ENCODE measurements around the gene FBXO24.
A peak's percentile ranks its signal among the peaks of the same experiment; 100 is the strongest.

FBXO24 gene

GRCh38 chr7:100604028-100604975, 18.2 kb downstream of the FBXO24 start:
- DNase-seq (ENCODE audit: low spot score): peak; percentile 81
- Histone ChIP-seq H3K4me1 (ENCODE audit: insufficient read depth, poor library complexity, severe bottlenecking) (no peaks in the 10 kb centered on the region), H3K9me3 (ENCODE audit: severe bottlenecking) (no peaks in the 10 kb centered on the region), H3K27ac (ENCODE audit: poor library complexity, severe bottlenecking) (peak overlapping the region; percentile 22), H3K27me3 (ENCODE audit: insufficient read depth, poor library complexity, severe bottlenecking) (no peaks in the 10 kb centered on the region), H3K4me3 (ENCODE audit: severe bottlenecking) (peak overlapping the region; percentile 52), H3K36me3 (ENCODE audit: low read depth) (no peaks in the 10 kb centered on the region)
- TF ChIP-seq CTCF (IDR thresholded peaks at IDR 0.05; ENCODE audit: poor library complexity, severe bottlenecking): peak; percentile 77
- ATAC-seq (ENCODE audit: low read depth): peak; percentile 76

- ATAC-seq (ENCODE audit: low read depth) (peak; percentile 31), DNase-seq (ENCODE audit: low spot score) (no peak)
- H3K27me3 ChIP-seq (ENCODE audit: insufficient read depth, poor library complexity, severe bottlenecking): no peaks in the 10 kb centered on the region
- H3K9me3 ChIP-seq (ENCODE audit: severe bottlenecking): no peaks in the 10 kb centered on the region
- peak; percentile 2 for TF ChIP-seq CTCF (IDR thresholded peaks at IDR 0.05; ENCODE audit: poor library complexity, severe bottlenecking)
- peak overlapping the region; percentile 52 for H3K4me3 ChIP-seq (ENCODE audit: severe bottlenecking)
- no peaks in the 10 kb centered on the region for H3K36me3 ChIP-seq (ENCODE audit: low read depth)
- H3K27ac ChIP-seq (ENCODE audit: poor library complexity, severe bottlenecking): peak overlapping the region; percentile 22
- no peaks in the 10 kb centered on the region for H3K4me1 ChIP-seq (ENCODE audit: insufficient read depth, poor library complexity, severe bottlenecking)
Observed at GRCh38 chr7:100604976-100605911, 19.1 kb downstream of the FBXO24 start.

DNA sequence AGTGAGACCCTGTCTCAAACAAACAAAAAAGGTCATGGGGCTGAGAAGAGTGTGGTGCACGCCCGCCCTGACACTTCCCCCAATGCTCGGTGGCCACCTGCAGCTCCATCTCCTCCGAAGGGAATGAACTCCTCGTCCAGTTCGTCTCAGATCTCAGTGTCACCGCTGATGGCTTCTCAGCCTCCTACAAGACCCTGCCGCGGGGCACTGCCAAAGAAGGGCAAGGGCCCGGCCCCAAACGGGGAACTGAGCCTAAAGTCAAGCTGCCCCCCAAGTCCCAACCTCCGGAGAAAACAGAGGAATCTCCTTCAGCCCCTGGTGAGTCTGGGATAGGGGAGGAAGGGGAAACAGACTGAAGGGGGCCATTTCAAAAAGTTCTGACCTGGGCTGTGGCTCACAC, 20.2 kb downstream of the FBXO24 start:
- no peak for ATAC-seq (ENCODE audit: low read depth)
- Histone ChIP-seq H3K4me1 (ENCODE audit: insufficient read depth, poor library complexity, severe bottlenecking) (no peaks in the 10 kb centered on the region), H3K27ac (ENCODE audit: poor library complexity, severe bottlenecking) (no peak overlapping the region), H3K27me3 (ENCODE audit: insufficient read depth, poor library complexity, severe bottlenecking) (no peaks in the 10 kb centered on the region), H3K36me3 (ENCODE audit: low read depth) (no peaks in the 10 kb centered on the region), H3K4me3 (ENCODE audit: severe bottlenecking) (no peak overlapping the region), H3K9me3 (ENCODE audit: severe bottlenecking) (no peaks in the 10 kb centered on the region)
- DNase-seq (ENCODE audit: low spot score): no peak
- no peak for TF ChIP-seq CTCF (IDR thresholded peaks at IDR 0.05; ENCODE audit: poor library complexity, severe bottlenecking)

DNA sequence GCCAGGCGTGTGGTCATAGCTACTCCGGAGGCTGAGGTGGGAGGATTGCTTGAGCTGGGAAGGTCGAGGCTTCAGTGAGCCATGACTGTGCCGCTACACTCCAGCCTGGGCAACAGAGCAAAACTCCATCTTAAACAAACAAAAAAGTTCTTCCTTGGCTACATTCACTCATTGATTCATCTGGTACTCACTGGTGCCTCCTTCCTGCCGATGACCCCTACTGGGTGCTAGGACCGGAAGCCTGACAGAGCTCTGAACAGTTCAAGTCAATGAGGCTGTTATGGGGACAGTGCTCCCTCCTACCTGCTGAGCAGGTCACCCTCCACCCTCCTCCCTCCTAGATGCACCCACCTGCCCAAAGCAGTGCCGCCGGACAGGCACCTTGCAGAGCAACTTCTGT, 21.0 kb downstream of the FBXO24 start:
- H3K9me3 ChIP-seq (ENCODE audit: severe bottlenecking): no peaks in the 10 kb centered on the region
- DNase-seq (ENCODE audit: low spot score): no peak
- H3K36me3 ChIP-seq (ENCODE audit: low read depth): no peaks in the 10 kb centered on the region
- no peaks in the 10 kb centered on the region for H3K27me3 ChIP-seq (ENCODE audit: insufficient read depth, poor library complexity, severe bottlenecking)
- H3K4me3 ChIP-seq (ENCODE audit: severe bottlenecking): no peak overlapping the region
- ATAC-seq (ENCODE audit: low read depth): no peak
- no peak for TF ChIP-seq CTCF (IDR thresholded peaks at IDR 0.05; ENCODE audit: poor library complexity, severe bottlenecking)
- H3K27ac ChIP-seq (ENCODE audit: poor library complexity, severe bottlenecking): no peak overlapping the region
- no peaks in the 10 kb centered on the region for H3K4me1 ChIP-seq (ENCODE audit: insufficient read depth, poor library complexity, severe bottlenecking)
